WI38 (cell line): ENCODE measurements around the gene MERTK.
A peak's percentile ranks its signal among the peaks of the same experiment; 100 is the strongest.

Experiments
- H3K4me3 ChIP-seq: 2 replicates; pipeline ENCODE4 v1.5.1; 2011; ENCODE audit warnings: low read depth, mild to moderate bottlenecking, control low read depth, low read length
- TF ChIP-seq, protein P1 (sequence below): IDR thresholded peaks from 2 replicates; pipeline ENCODE4 v1.5.1; 2012; ENCODE audit warnings: low read depth, mild to moderate bottlenecking, control low read depth, low read length

Gene MERTK

DNA sequence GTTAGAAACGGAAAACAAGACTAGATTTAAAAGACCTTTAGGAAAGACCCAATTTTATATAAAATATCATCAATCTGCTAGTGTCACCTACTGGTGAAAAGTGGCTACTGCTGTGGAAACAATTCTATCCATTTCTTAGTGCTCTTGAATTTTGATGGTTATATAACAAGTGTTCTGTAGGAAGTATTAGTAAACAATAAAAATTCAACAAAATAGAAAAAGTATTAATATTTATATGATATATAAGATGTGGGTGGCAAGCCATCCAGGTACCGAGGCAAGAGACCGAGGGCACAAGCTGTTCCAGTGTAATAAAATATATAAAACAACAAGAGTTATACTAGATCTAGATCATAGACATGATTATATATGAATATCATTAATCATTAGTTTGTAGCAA is 150.5 kb downstream of the MERTK start:
- TF ChIP-seq, protein P1, sequence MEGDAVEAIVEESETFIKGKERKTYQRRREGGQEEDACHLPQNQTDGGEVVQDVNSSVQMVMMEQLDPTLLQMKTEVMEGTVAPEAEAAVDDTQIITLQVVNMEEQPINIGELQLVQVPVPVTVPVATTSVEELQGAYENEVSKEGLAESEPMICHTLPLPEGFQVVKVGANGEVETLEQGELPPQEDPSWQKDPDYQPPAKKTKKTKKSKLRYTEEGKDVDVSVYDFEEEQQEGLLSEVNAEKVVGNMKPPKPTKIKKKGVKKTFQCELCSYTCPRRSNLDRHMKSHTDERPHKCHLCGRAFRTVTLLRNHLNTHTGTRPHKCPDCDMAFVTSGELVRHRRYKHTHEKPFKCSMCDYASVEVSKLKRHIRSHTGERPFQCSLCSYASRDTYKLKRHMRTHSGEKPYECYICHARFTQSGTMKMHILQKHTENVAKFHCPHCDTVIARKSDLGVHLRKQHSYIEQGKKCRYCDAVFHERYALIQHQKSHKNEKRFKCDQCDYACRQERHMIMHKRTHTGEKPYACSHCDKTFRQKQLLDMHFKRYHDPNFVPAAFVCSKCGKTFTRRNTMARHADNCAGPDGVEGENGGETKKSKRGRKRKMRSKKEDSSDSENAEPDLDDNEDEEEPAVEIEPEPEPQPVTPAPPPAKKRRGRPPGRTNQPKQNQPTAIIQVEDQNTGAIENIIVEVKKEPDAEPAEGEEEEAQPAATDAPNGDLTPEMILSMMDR: peak; percentile 37; the same call in 1 of the 2 replicates
- no peak overlapping the region for H3K4me3 ChIP-seq

DNA sequence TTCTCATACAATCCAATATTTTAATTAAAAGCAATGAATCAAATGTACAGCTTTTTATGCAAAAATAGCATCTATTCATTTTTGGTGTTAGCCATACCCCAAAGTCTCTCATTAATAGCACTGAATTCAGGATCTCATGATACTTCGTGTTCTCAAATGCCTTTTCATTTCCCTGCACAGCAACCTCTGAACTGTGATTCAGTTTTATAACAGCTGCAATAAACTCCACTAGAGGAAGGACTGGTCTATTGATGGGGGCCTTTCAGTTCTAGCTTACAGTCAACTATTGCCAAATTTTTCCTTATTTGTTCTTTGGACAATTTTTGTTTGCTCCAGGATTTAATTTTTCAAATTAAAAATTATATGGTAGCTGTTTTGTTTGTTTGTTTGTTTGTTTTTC is 151.9 kb downstream of the MERTK start:
- TF ChIP-seq, protein P1: no peak
- H3K4me3 ChIP-seq: no peak overlapping the region

GRCh38 chr2:112053917-112054846 is 155.8 kb downstream of the MERTK start:
- TF ChIP-seq, protein P1: no peak
- H3K4me3 ChIP-seq: peak overlapping the region; percentile 65

GRCh38 chr2:112054847-112055729 is 156.7 kb downstream of the MERTK start, which contains the start of gene TMEM87B:
TMEM87B (plus strand) TSS chr2:112055269; CDS start chr2:112055592, 323 bp downstream.
- TF ChIP-seq, protein P1: no peak

DNA sequence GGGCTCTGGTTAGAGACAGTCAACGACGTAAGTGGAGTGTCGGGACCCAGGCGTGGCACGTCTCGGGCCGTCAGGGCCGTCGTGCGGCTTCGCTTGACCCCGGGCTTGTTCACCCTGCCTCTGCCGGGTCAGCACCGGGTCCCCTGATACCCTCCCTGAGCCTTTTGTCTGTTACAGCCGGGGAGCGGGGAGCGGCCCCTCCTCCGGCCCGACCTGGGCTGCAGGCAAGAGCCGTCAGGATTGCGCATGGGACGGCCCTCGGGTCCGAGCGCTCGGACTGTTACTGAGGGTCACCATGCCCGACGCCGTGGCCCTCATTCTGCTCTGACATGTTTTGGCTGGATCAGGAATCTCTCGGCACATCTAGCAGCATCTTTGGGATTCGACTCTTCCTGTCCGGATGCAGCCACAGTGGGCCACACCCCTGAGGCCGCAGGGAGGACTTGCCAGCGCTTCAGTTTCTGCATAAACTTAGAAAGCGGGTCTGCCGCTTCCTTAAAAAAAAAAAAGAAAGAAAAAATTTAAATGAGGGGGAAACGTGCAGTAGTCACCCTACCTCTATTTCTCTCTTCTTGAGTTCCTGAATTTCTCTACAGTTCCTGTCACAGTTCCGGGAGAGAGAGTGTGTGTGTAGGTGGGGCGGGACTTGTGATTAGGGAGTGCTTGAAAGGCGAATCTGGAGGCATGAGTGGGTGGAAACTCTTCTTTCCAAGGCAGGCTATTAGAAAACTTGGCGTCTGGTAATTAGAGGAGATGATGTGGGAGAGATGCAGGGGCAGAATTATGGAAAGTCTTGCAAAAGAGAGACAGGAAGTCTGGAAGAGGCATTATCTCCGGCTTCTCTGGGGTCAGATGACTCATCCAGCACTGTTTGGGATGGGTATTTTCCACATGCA is 157.6 kb downstream of the MERTK start:
- TF ChIP-seq, protein P1: no peak
- H3K4me3 ChIP-seq: peak overlapping the region; percentile 93

More at GRCh38 chr2:112054847-112055729, 156.7 kb downstream of the MERTK start, which contains the start of gene TMEM87B:
- peak within 1 kb of the TSS; percentile 93 for H3K4me3 ChIP-seq

- TF ChIP-seq, protein P1: no peak
- peak overlapping the region; percentile 93 for H3K4me3 ChIP-seq
Measured at GRCh38 chr2:112056626-112056987, 158.2 kb downstream of the MERTK start.
